Psoas muscle (tissue), 8 donors: Measurements from ENCODE around the gene GALNT5. TPM values are rescaled to one million over a fixed set of nuclear protein-coding genes. Genes with fewer than 3 reads are reported as not detected.
A peak's percentile ranks its signal among the peaks of the same experiment; 100 is the strongest.
"Not testable (repeated sequence)": the region's sequence is repeated elsewhere in the genome, so short reads cannot be mapped to it uniquely, and the experiment has no call there.

Experiments
- ATAC-seq, 4 donors: fragments of 200-7000 bp; cut with Tn5 transposase; one replicate each; pipeline ENCODE4 v1.9.1; 2020; ENCODE audit warnings: moderate library complexity in 3 of 4, mild to moderate bottlenecking in 2 of 4
- DNase-seq, 2 donors: peaks; one replicate each; pipeline ENCODE4 v3.0.0-alpha.2; 2020
- H3K27ac ChIP-seq: fragments of 200-600 bp; one replicate; pipeline ENCODE4 v1.8.0; 2022
- H3K27me3 ChIP-seq, 3 donors: fragments of 200-600 bp in 1 of 3; one replicate each; pipeline versions ENCODE4 v1.6.1 to v1.8.0; 2013 to 2022; ENCODE audit warnings: low read length in 2 of 3, mild to moderate bottlenecking in 2 of 3, moderate library complexity in 1 of 3; ENCODE audit not compliant: insufficient read depth in 3 of 3
- H3K36me3 ChIP-seq, 2 donors: fragments of 200-600 bp in 1 of 2; one replicate each; pipeline versions ENCODE4 v1.6.1 to v1.8.0; 2013 to 2022; ENCODE audit warnings: low read depth in 1 of 2, mild to moderate bottlenecking in 1 of 2, moderate library complexity in 1 of 2; ENCODE audit not compliant: insufficient read depth in 1 of 2
- H3K4me1 ChIP-seq: fragments of 200-600 bp; one replicate; pipeline ENCODE4 v1.8.0; 2022
- H3K4me3 ChIP-seq: fragments of 200-600 bp; one replicate; pipeline ENCODE4 v1.8.0; 2022; ENCODE audit warnings: mild to moderate bottlenecking
- H3K9me3 ChIP-seq: fragments of 200-600 bp; one replicate; pipeline ENCODE4 v1.8.0; 2022
- WGBS, 3 donors: extraction: QIAGEN DNeasy Blood & Tissue Kit; methylation state at CpG; one replicate each; pipeline versions ENCODE4 v1.1.6 to v1.1.7; 2013; 5-methylcytosine and 5-hydroxymethylcytosine counted together
- intact Hi-C, 2 donors: fragments of 100-400 bp; cut with DNase I; formaldehyde crosslinking; loops; one replicate each; pipeline versions ENCODE4 v1.11.0 to v1.14.2; 2022
- polyA plus RNA-seq, 3 donors: library from polyadenylated mRNA; stranded (reverse); fragments of 200-250 nt; gene quantifications; one replicate each; pipeline ENCODE4 v1.2.3, GENCODE V29; 2013
- total RNA-seq, 4 donors: library from RNA; stranded (reverse); fragmentation: NEBNext Ultra II Directional in 2 of 4; extraction: Animal tissue kit (Norgen Biotek cat#: 25700) in 2 of 4; gene quantifications; one replicate each; pipeline versions ENCODE4 v1.2.1 to v1.2.4, GENCODE V29; 2021 to 2023
- TF ChIP-seq, protein P1 (sequence below): fragments of 200-600 bp; IDR thresholded peaks from one replicate; pipeline ENCODE4 v1.8.0; 2022; ENCODE audit warnings: antibody characterized with exemption
- donor health status: healthy with polysubstance abuse.
- donor health status: DM: no; HTN: no; CAD: no; lungs with moderate emphysema.
- donor health status: Bipolar disorder and iron deficiency.
- donor health status: healthy.
- donor health status: DM: yes; HTN: yes; CAD: no.
- donor health status: DM: no; HTN: no; CAD: no.
- donor health status: DM: no; HTN: no; CAD: no.
- donor health status: DM: yes; HTN: yes; CAD: no.

The GALNT5 gene
- total and polyA plus RNA-seq, 7 donors, result under 0.01 to 0.06 TPM; not detected in 5

- H3K27ac ChIP-seq, result no peak overlapping the region
- intact Hi-C loops, result no loop called here
Measured at GRCh38 chr2:157334797-157335196, 77.3 kb downstream of the GALNT5 start.

DNA sequence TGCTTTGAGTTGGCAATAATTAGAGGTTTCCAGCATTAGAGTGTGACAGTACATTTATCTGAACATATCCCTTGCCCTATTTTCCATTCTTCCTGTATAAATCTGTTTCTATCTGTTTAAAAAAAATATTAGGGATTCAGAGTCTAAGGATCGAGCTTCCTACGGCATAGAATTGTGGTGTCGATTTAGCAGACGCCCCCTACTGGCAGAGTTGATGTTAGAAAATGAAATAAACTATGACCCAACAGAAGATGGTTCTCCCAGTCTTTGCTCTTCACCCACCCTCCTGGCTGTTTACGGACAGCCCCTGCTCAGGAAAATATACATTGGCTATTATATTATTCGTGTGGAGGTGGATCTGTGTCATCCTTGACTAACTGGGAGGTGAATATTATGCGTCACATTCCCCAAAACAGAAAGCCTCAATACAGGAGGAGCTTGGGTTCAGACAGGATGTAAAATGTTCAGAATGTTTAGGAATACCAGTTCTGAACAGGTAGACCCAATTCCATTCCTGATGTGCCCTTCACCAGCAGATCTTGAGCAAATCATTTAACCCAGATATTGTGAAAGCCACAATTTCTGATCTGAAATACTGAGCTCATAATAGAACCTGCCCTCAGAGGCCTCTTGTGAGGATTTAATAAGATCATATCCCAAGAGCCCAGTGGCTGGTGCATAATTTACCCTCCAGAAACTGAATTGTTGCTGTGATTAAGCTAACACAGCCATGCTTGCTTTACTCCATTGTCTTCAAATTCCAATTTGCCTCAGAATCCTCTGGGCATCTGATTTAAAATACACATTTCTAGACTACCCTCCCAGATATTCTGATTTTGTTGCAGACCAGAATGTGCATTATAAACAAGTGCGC lies 78.9 kb downstream of the GALNT5 start:
- Histone ChIP-seq H3K27ac (no peak overlapping the region), H3K36me3 (no peaks in the 10 kb centered on the region), H3K9me3 (no peaks in the 10 kb centered on the region), H3K4me3 (no peak overlapping the region), H3K4me1 (no peaks in the 10 kb centered on the region), H3K27me3 (no peaks in the 10 kb centered on the region)
- no peak for ATAC-seq
- TF ChIP-seq, protein P1, sequence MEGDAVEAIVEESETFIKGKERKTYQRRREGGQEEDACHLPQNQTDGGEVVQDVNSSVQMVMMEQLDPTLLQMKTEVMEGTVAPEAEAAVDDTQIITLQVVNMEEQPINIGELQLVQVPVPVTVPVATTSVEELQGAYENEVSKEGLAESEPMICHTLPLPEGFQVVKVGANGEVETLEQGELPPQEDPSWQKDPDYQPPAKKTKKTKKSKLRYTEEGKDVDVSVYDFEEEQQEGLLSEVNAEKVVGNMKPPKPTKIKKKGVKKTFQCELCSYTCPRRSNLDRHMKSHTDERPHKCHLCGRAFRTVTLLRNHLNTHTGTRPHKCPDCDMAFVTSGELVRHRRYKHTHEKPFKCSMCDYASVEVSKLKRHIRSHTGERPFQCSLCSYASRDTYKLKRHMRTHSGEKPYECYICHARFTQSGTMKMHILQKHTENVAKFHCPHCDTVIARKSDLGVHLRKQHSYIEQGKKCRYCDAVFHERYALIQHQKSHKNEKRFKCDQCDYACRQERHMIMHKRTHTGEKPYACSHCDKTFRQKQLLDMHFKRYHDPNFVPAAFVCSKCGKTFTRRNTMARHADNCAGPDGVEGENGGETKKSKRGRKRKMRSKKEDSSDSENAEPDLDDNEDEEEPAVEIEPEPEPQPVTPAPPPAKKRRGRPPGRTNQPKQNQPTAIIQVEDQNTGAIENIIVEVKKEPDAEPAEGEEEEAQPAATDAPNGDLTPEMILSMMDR, result peak; percentile 51
- 47 to 49% (median 47%) methylated on average over 8 of the region's 8 CpGs for WGBS, 3 donors
- intact Hi-C loops, result no loop called here
- DNase-seq, result no peak

More at GRCh38 chr2:157334797-157335196, 77.3 kb downstream of the GALNT5 start:
- TF ChIP-seq, protein P1, result no peak
- Histone ChIP-seq H3K27me3 (no peaks in the 10 kb centered on the region), H3K9me3 (no peaks in the 10 kb centered on the region), H3K36me3 (no peaks in the 10 kb centered on the region), H3K4me3 (no peak overlapping the region), H3K4me1 (no peaks in the 10 kb centered on the region)
- 73 to 80% (median 74%) methylated on average over 3 of the region's 3 CpGs for WGBS, 3 donors
- DNase-seq (no peak), ATAC-seq (no peak)

DNA sequence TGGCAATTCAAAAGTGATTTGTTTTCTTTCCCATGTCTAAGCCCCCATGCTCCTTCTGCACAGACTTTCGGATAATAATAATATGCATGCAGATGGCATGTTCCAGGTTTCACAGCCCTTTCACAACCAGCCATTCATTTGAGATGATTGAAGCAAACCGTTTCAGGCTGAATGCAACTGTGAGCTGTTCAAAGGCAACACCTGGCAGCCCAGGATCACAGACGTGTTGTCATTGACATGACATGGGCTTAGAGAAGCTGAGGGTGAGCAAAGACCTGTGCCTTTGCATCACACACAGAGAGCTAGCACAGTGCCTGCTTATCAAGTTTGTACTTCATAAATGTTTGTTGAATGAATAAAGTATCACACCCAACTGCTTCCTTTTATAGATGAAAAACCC lies 80.5 kb downstream of the GALNT5 start:
- Histone ChIP-seq H3K4me3 (no peak overlapping the region), H3K36me3 (no peaks in the 10 kb centered on the region), H3K27me3 (no peaks in the 10 kb centered on the region), H3K4me1 (no peaks in the 10 kb centered on the region), H3K27ac (no peak overlapping the region), H3K9me3 (no peaks in the 10 kb centered on the region)
- DNase-seq (no peak), ATAC-seq (no peak)
- intact Hi-C loops, result no loop called here
- WGBS, 3 donors, result 37 to 43% (median 43%) methylated on average over 3 of the region's 3 CpGs
- TF ChIP-seq, protein P1, result no peak

DNA sequence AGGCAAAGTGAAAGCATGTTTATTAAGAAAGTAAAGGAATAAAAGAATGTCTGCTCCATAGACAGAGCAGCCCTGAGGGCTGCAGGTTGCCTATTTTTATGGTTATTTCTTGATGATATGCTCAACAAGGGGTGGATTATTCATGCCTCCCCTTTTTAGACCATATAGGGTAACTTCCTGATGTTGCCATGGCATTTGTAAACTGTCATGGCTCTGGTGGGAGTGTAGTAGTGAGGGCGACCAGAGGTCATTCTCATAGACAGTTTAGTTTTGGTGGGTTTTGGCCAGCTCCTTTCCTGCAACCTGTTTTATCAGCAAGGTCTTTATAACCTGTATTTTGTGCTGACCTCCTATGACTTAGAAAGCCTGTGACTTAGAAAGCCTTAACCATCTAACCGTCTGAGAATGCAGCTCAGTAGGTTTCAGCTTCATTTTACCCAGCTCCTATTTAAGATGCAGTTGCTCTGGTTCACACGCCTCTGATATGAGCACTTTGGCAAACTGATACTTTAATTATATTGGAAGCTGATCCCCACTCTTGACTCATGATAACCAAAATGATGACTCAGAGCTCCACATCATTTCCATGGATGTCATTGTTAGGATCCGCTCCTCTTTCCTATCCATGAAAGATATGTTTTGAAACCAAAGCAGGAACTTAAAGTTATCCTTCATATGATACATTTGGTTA lies 82.6 kb downstream of the GALNT5 start:
- no peak for DNase-seq
- TF ChIP-seq, protein P1, result no peak
- no peaks in the 10 kb centered on the region for H3K36me3 ChIP-seq
- no peaks in the 10 kb centered on the region for H3K9me3 ChIP-seq
- 59 to 64% (median 61%) methylated on average over 4 of the region's 4 CpGs for WGBS, 3 donors
- no peak overlapping the region for H3K27ac ChIP-seq
- H3K27me3 ChIP-seq, result no peaks in the 10 kb centered on the region
- ATAC-seq, result no peak
- H3K4me3 ChIP-seq, result no peak overlapping the region
- intact Hi-C loops, result no loop called here
- H3K4me1 ChIP-seq, result no peaks in the 10 kb centered on the region

DNA sequence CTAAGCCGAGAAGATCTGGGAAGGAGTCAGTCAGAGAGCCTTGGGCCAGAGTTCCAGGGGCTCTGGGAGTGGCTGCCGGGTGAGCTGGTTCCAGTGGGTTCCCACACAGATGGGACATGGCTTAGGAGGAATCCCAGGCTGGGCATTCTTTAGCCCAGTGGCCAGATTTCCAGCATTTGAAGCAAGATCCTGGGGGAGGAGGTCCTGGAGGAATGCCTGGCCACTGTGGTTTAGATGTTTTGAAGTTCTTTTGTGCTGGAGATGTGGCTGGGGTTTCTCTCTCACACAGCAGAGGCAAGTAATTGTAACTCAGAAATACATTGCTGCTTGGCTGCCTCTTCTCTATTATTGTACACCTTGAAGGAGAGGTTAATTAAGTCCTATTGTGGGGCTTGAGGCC lies 83.9 kb downstream of the GALNT5 start:
- 77 to 94% (median 92%) methylated on average over 1 to 2 of the region's 2 CpGs for WGBS, 3 donors
- H3K27ac ChIP-seq, H3K4me3 ChIP-seq, H3K27me3 ChIP-seq, H3K9me3 ChIP-seq, DNase-seq, ATAC-seq, intact Hi-C loops, H3K4me1 ChIP-seq, H3K36me3 ChIP-seq: not testable (repeated sequence)
